Upper lobe of left lung (tissue), 4 donors: ENCODE measurements around the gene PFDN5.

Source experiments
- EP300 ChIP-seq, 4 donors: sonication (generic); formaldehyde crosslinking; IDR thresholded peaks; one replicate each; pipeline ENCODE4 v1.5.1; 2017; ENCODE audit warnings: antibody characterized with exemption in 4 of 4, control low read depth in 2 of 4
- TF ChIP-seq, protein P1 (sequence below), 6 experiments: fragments of 450-650 bp in 4 of 6; fragments of 200-600 bp in 2 of 6; sonication (generic) in 2 of 6; IDR thresholded peaks; one replicate each; pipeline ENCODE4 v1.5.1; 2016 to 2019; ENCODE audit warnings: antibody characterized with exemption in 6 of 6

DNA sequence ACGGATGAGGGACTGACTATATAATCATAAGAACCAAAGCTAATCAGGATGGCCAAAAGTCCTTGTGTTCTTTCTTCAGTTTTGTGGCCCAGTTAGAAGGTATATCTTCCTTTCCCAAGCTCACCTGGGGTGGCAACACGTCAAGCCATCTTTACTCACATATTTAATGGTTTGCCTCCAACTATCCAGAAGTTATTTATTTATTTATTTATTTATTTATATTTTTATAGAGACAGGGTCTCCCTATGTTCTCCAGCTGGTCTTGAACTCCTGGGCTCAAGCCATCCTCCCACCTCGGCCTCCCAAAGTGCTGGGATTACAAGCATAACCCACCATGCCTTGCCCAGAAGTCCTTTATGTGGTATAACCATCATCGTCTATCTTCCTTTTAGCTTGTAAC, 52.6 kb downstream of the PFDN5 start:
- TF ChIP-seq, protein P1, sequence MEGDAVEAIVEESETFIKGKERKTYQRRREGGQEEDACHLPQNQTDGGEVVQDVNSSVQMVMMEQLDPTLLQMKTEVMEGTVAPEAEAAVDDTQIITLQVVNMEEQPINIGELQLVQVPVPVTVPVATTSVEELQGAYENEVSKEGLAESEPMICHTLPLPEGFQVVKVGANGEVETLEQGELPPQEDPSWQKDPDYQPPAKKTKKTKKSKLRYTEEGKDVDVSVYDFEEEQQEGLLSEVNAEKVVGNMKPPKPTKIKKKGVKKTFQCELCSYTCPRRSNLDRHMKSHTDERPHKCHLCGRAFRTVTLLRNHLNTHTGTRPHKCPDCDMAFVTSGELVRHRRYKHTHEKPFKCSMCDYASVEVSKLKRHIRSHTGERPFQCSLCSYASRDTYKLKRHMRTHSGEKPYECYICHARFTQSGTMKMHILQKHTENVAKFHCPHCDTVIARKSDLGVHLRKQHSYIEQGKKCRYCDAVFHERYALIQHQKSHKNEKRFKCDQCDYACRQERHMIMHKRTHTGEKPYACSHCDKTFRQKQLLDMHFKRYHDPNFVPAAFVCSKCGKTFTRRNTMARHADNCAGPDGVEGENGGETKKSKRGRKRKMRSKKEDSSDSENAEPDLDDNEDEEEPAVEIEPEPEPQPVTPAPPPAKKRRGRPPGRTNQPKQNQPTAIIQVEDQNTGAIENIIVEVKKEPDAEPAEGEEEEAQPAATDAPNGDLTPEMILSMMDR (IDR thresholded peaks at IDR 0.05), result no peak
- TF ChIP-seq EP300 (IDR thresholded peaks at IDR 0.05), result no peak
